HEK293T (cell line): Measurements from ENCODE around the gene ULK3.

ENCODE experiments used
- CTBP1 ChIP-seq: fragments of 450-650 bp; IDR thresholded peaks from 2 replicates; pipeline ENCODE4 v1.6.1; 2016; ENCODE audit warnings: borderline replicate concordance
- FOXK2 ChIP-seq: fragments of 450-650 bp; IDR thresholded peaks from 2 replicates; pipeline ENCODE4 v1.6.1; 2016; ENCODE audit warnings: mild to moderate bottlenecking
- HDGF ChIP-seq: fragments of 450-650 bp; IDR thresholded peaks from 2 replicates; pipeline ENCODE4 v1.6.1; 2017; ENCODE audit warnings: antibody characterized with exemption, borderline replicate concordance
- SUZ12 ChIP-seq: fragments of 450-650 bp; IDR thresholded peaks from 2 replicates; pipeline ENCODE4 v1.6.1; 2016; ENCODE audit warnings: mild to moderate bottlenecking

GRCh38 chr15:74842581-74843444 is at the start of gene ULK3:
- no peak for TF ChIP-seq SUZ12
- TF ChIP-seq CTBP1, result no peak
- no peak for TF ChIP-seq HDGF
- TF ChIP-seq FOXK2, result no peak
